Muscle of back (tissue), 11 donors: ENCODE results near the gene TRMT10B. TPM values are rescaled to one million over a fixed set of nuclear protein-coding genes. Genes with fewer than 3 reads are reported as not detected.
"Not testable (repeated sequence)": the region's sequence is repeated elsewhere in the genome, so short reads cannot be mapped to it uniquely, and the experiment has no call there.

Source experiments
- DNase-seq, 3 donors: peaks; one replicate each; pipeline versions ENCODE4 v3.0.0 to v3.0.0-alpha.2; 2013
- polyA plus RNA-seq, 10 donors: library from polyadenylated mRNA; unstranded; fragments of 120-200 nt; gene quantifications; one replicate each; pipeline ENCODE4 v1.2.1, GENCODE V29; 2013; ENCODE audit not compliant: insufficient read length in 10 of 10

The TRMT10B gene
- polyA plus RNA-seq, 10 donors, result 6.3 to 15.4 (median 9.1) TPM

- no peak for DNase-seq
These were observed 42.6 kb downstream of the TRMT10B start for GRCh38 chr9:37796232-37796631.

GRCh38 chr9:37798677-37799076 lies 45.1 kb downstream of the TRMT10B start:
- DNase-seq, result no peak

GRCh38 chr9:37800631-37801286 lies 47.2 kb downstream of the TRMT10B start, which contains the start of gene DCAF10:
Gene DCAF10, plus strand, starts transcription at chr9:37800797. Its CDS starts 70 bp downstream, at chr9:37800867.
- DNase-seq, result peak; percentile 80 to 96 (median 89)

- DNase-seq, result no peak
These were observed 47.8 kb downstream of the TRMT10B start for GRCh38 chr9:37801287-37801850.

- DNase-seq, result no peak
These were observed 48.5 kb downstream of the TRMT10B start for GRCh38 chr9:37801959-37802711.

GRCh38 chr9:37806271-37806670 lies 52.7 kb downstream of the TRMT10B start:
- no peak for DNase-seq

GRCh38 chr9:37809676-37810075 lies 56.1 kb downstream of the TRMT10B start:
- not testable (repeated sequence) for DNase-seq

GRCh38 chr9:37811906-37812476 lies 58.4 kb downstream of the TRMT10B start:
- no peak for DNase-seq

GRCh38 chr9:37812773-37813379 lies 59.3 kb downstream of the TRMT10B start:
- DNase-seq, result no peak

GRCh38 chr9:37818849-37819248 lies 65.2 kb downstream of the TRMT10B start:
- DNase-seq, result no peak

GRCh38 chr9:37820142-37820541 lies 66.5 kb downstream of the TRMT10B start:
- DNase-seq, result no peak

GRCh38 chr9:37825174-37825573 lies 71.6 kb downstream of the TRMT10B start:
- DNase-seq, result not testable (repeated sequence)

GRCh38 chr9:37827483-37828165 lies 74.0 kb downstream of the TRMT10B start:
- DNase-seq, result no peak

Other genes starting within 250 kb of the TRMT10B start
- gene FBXO10, start 177.4 kb upstream of the TRMT10B start, polyA plus RNA-seq, result 10 to 100 TPM; 22.8 to 39.8 (median 32.9) TPM
- 100 to 1,000 TPM in 1 of 10 donors, 10 to 100 TPM in 9; 71.5 to 102 (median 76.2) TPM for gene TOMM5, start 161.2 kb upstream of the TRMT10B start, polyA plus RNA-seq
- gene FRMPD1, start 102.9 kb upstream of the TRMT10B start, polyA plus RNA-seq, result 10 to 100 TPM in 4 of 10 donors, 1 to 10 TPM in 6; 6.1 to 14.4 (median 9.6) TPM
- 10 to 100 TPM; 20.3 to 28.7 (median 23.1) TPM for gene EXOSC3, start 31.3 kb downstream of the TRMT10B start, polyA plus RNA-seq
- 10 to 100 TPM; 18.5 to 32.2 (median 25.1) TPM for gene DCAF10, start 47.0 kb downstream of the TRMT10B start, polyA plus RNA-seq
- 10 to 100 TPM; 10.0 to 14.7 (median 12.9) TPM for gene SLC25A51, start 150.3 kb downstream of the TRMT10B start, polyA plus RNA-seq